ENCODE measurements around the gene USP49.
A peak's percentile ranks its signal among the peaks of the same experiment; 100 is the strongest.

The USP49 gene

DNA sequence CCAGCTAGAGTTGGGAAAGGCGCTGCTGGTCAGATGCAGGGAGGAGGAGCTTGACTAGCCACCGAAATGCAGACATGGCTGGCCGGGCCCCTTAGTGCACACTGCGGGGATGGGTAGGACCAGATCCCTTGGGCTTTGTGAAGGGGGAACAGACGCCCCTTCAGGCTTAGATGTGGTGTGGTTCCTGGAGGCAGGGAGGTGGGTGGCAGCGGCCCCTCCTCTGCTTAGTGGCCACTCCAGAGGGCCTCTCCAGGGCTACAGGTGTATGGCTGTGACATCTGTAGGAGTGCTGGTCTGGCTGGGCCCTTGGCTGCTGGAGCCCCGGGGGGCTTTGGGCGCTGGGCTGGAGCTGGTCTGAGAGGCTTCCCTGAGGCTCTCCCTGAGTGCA lies 40.5 kb upstream of the USP49 start:
- peaks cover 96% of the 10 kb centered on the region for H3K36me3 ChIP-seq (ENCODE audit: insufficient read depth, low read length)
- H3K79me2 ChIP-seq (ENCODE audit: insufficient read depth, low read length): peaks cover 69% of the 10 kb centered on the region
- no peaks in the 10 kb centered on the region for H3K27me3 ChIP-seq (ENCODE audit: insufficient read depth, low read length, poor library complexity)
- peak overlapping the region; percentile 100 for H3K27ac ChIP-seq (ENCODE audit: low read length)
- peak overlapping the region; percentile 82 for H3K4me2 ChIP-seq (ENCODE audit: insufficient read depth, low read length)
- peak overlapping the region; percentile 99 for H3K9ac ChIP-seq (ENCODE audit: low read depth, low read length)
- no peaks in the 10 kb centered on the region for H3K9me3 ChIP-seq (ENCODE audit: insufficient read depth, low read length, severe bottlenecking)
- TF ChIP-seq, protein P1, sequence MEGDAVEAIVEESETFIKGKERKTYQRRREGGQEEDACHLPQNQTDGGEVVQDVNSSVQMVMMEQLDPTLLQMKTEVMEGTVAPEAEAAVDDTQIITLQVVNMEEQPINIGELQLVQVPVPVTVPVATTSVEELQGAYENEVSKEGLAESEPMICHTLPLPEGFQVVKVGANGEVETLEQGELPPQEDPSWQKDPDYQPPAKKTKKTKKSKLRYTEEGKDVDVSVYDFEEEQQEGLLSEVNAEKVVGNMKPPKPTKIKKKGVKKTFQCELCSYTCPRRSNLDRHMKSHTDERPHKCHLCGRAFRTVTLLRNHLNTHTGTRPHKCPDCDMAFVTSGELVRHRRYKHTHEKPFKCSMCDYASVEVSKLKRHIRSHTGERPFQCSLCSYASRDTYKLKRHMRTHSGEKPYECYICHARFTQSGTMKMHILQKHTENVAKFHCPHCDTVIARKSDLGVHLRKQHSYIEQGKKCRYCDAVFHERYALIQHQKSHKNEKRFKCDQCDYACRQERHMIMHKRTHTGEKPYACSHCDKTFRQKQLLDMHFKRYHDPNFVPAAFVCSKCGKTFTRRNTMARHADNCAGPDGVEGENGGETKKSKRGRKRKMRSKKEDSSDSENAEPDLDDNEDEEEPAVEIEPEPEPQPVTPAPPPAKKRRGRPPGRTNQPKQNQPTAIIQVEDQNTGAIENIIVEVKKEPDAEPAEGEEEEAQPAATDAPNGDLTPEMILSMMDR (IDR thresholded peaks at IDR 0.05; ENCODE audit: borderline replicate concordance, extremely low read depth, low read length, poor library complexity, severe bottlenecking): peak; percentile 12
- TF ChIP-seq EZH2 (IDR thresholded peaks at IDR 0.05; ENCODE audit: borderline replicate concordance, low read depth, low read length, severe bottlenecking): no peak
- peak overlapping the region in 1 of 2 experiments; percentile 86; a peak in 2 of 4 replicates for H3K4me3 ChIP-seq (ENCODE audit: low read depth in 1 of 2, low read length in 2 of 2)
- peaks cover 62% of the 10 kb centered on the region for H3K4me1 ChIP-seq (ENCODE audit: insufficient read depth, low read length)
- peaks cover 30% of the 10 kb centered on the region for H4K20me1 ChIP-seq (ENCODE audit: insufficient read depth, low read length)
- no peak overlapping the region for H2AFZ ChIP-seq (ENCODE audit: low read depth, low read length)
- ATAC-seq (ENCODE audit: insufficient read depth, low read depth) (peak; percentile 38), DNase-seq (peak; percentile 88)

- Histone ChIP-seq H3K27ac (ENCODE audit: low read length) (peak overlapping the region; percentile 100), H3K36me3 (ENCODE audit: insufficient read depth, low read length) (peaks cover 96% of the 10 kb centered on the region), H3K79me2 (ENCODE audit: insufficient read depth, low read length) (peaks cover 64% of the 10 kb centered on the region), H3K27me3 (ENCODE audit: insufficient read depth, low read length, poor library complexity) (no peaks in the 10 kb centered on the region), H4K20me1 (ENCODE audit: insufficient read depth, low read length) (peaks cover 28% of the 10 kb centered on the region), H3K4me1 (ENCODE audit: insufficient read depth, low read length) (peaks cover 61% of the 10 kb centered on the region), H3K9ac (ENCODE audit: low read depth, low read length) (peak overlapping the region; percentile 99), H3K4me2 (ENCODE audit: insufficient read depth, low read length) (peak overlapping the region; percentile 82), H3K9me3 (ENCODE audit: insufficient read depth, low read length, severe bottlenecking) (no peaks in the 10 kb centered on the region), H3K4me3 (ENCODE audit: low read depth in 1 of 2, low read length in 2 of 2) (peak overlapping the region in 1 of 2 experiments; percentile 86; a peak in 2 of 4 replicates), H2AFZ (ENCODE audit: low read depth, low read length) (no peak overlapping the region)
- DNase-seq: peak; percentile 71
- peak; percentile 6; the same call in 1 of the 3 replicates for ATAC-seq (ENCODE audit: insufficient read depth, low read depth)
- no peak for TF ChIP-seq EZH2 (IDR thresholded peaks at IDR 0.05; ENCODE audit: borderline replicate concordance, low read depth, low read length, severe bottlenecking)
- TF ChIP-seq, protein P1 (IDR thresholded peaks at IDR 0.05; ENCODE audit: borderline replicate concordance, extremely low read depth, low read length, poor library complexity, severe bottlenecking): no peak
Observed at GRCh38 chr6:41935193-41935574, 40.0 kb upstream of the USP49 start.

DNA sequence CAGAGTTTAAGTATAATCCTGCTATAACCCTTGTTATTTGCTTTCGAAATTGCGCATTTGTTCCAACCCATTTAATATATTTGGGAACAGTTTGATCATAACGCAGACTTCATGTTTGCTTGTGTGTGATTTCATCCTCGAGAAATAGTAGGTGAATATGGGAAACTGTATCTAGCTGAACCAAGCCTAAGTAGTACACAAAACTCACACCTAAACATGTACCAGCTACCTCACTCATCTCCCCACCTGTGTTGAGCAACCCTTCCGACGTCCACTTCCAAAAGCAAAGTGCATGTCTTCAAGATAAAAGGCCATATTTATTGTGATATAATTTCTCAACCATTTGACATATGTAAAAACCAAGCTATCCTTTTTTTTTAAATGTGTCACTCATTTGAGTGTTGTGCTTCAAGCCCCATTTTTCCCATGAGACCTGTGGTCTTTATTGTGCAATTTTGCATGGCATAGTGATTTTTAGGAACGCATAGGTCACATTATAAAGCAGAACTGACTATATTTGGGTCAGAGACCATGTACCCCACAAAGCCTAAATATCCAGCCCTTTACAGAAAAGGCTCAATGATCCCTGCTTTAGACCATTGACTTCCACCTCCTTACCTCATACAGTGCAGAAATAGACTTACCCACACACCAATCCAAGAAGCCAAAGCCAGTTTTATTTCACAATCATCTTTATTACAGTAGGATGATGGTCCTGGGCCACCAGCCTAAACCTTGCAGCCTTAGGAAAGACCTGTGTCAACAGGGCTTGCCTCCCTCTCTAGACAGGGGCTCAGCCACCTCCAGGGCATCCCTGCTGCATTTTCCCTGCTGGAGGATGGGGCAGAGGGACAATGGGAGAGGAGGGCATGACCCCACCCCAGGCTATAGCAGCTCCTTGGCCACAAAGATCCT lies 39.4 kb upstream of the USP49 start:
- Histone ChIP-seq H2AFZ (ENCODE audit: low read depth, low read length) (no peak overlapping the region), H3K79me2 (ENCODE audit: insufficient read depth, low read length) (peaks cover 62% of the 10 kb centered on the region), H3K9me3 (ENCODE audit: insufficient read depth, low read length, severe bottlenecking) (no peaks in the 10 kb centered on the region), H3K27me3 (ENCODE audit: insufficient read depth, low read length, poor library complexity) (no peaks in the 10 kb centered on the region), H3K4me3 (ENCODE audit: low read depth in 1 of 2, low read length in 2 of 2) (peak overlapping the region in 1 of 2 experiments; percentile 86; a peak in 2 of 4 replicates), H3K36me3 (ENCODE audit: insufficient read depth, low read length) (peaks cover 96% of the 10 kb centered on the region), H3K9ac (ENCODE audit: low read depth, low read length) (peak overlapping the region; percentile 99), H3K4me1 (ENCODE audit: insufficient read depth, low read length) (peaks cover 55% of the 10 kb centered on the region), H3K27ac (ENCODE audit: low read length) (peak overlapping the region; percentile 100), H4K20me1 (ENCODE audit: insufficient read depth, low read length) (peaks cover 28% of the 10 kb centered on the region), H3K4me2 (ENCODE audit: insufficient read depth, low read length) (peak overlapping the region; percentile 82)
- no peak for TF ChIP-seq EZH2 (IDR thresholded peaks at IDR 0.05; ENCODE audit: borderline replicate concordance, low read depth, low read length, severe bottlenecking)
- TF ChIP-seq, protein P1 (IDR thresholded peaks at IDR 0.05; ENCODE audit: borderline replicate concordance, extremely low read depth, low read length, poor library complexity, severe bottlenecking): no peak
- ATAC-seq (ENCODE audit: insufficient read depth, low read depth) (no peak), DNase-seq (no peak)

All from DND-41 (cell line).